ENCODE measurements around the gene RAB44.

Gene RAB44

GRCh38 chr6:36749829-36750489, 52.3 kb downstream of the RAB44 start:
- Histone ChIP-seq H3K4me3 (ENCODE audit: low read depth, low read length) (no peak overlapping the region), H3K36me3 (no peaks in the 10 kb centered on the region), H3K27ac (no peak overlapping the region), H3K27me3 (ENCODE audit: insufficient read depth, low read depth, severe bottlenecking) (no peaks in the 10 kb centered on the region), H3K9me3 (ENCODE audit: severe bottlenecking) (peaks cover 18% of the 10 kb centered on the region)
- no peak for DNase-seq
- TF ChIP-seq CTCF (IDR thresholded peaks at IDR 0.05; ENCODE audit: low read depth, low read length), result no peak

- Histone ChIP-seq H3K9me3 (ENCODE audit: severe bottlenecking) (peaks cover 18% of the 10 kb centered on the region), H3K4me3 (ENCODE audit: low read depth, low read length) (no peak overlapping the region), H3K27ac (peak overlapping the region; percentile 74), H3K36me3 (no peaks in the 10 kb centered on the region), H3K27me3 (ENCODE audit: insufficient read depth, low read depth, severe bottlenecking) (no peaks in the 10 kb centered on the region)
- no peak for TF ChIP-seq CTCF (IDR thresholded peaks at IDR 0.05; ENCODE audit: low read depth, low read length)
- no peak for DNase-seq
Measured at GRCh38 chr6:36751091-36751490, 53.5 kb downstream of the RAB44 start.

DNA sequence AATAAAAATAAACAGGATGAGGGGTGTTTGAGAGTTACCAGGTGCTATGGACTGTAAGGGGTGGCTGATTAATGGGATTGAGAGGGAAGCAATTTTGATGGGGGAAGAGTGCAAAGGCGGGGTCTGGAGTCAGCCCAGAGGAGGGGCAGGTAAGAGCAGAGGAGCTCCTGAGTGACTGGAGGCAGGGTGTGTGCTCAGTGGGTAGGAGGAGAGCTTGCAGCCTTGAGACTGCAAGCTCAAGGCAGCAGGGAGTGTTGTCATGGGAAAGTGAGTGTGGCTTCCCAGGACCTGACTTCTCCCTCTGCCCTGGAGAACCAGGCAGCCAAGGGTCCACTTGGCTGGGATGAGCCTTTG, 54.2 kb downstream of the RAB44 start:
- no peaks in the 10 kb centered on the region for H3K27me3 ChIP-seq (ENCODE audit: insufficient read depth, low read depth, severe bottlenecking)
- peak; percentile 38 for DNase-seq
- peak overlapping the region; percentile 74 for H3K27ac ChIP-seq
- peaks cover 18% of the 10 kb centered on the region for H3K9me3 ChIP-seq (ENCODE audit: severe bottlenecking)
- no peaks in the 10 kb centered on the region for H3K36me3 ChIP-seq
- no peak overlapping the region for H3K4me3 ChIP-seq (ENCODE audit: low read depth, low read length)
- no peak for TF ChIP-seq CTCF (IDR thresholded peaks at IDR 0.05; ENCODE audit: low read depth, low read length)

DNA sequence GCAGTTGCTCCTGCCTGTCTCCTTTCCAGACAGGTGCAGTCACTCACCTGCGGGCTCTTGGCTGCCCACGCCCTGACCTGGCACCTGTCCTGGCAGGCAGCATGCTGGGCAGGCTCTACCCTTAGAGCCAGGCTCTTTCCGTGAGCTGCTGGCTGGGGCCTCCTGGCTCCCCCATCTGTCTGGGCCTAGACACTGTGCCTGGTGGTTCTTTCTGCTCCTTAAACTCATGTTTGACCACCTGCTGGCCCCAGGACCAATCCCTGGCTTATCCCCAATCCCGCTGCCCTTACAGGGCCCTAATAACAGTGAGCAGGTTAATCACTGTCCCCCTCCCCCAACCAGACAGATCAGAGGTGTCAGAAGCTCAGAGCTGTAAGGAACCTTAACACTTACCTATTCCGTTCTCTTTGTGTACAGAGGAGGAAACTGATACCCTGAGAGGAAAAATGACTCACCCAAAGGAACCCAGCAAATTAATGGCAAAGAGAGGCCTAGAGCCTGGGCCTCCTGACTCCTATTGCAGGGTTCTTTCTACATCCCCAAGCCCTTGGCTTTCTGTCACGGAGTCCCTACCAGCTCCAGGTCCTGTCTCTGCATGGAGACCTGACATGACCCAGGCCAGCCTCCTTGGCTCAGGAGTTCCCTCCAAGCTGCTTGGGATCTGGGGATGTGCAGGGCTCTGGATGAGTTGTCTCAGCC, 54.7 kb downstream of the RAB44 start:
- TF ChIP-seq CTCF (IDR thresholded peaks at IDR 0.05; ENCODE audit: low read depth, low read length), result peak; percentile 47; the same call in 1 of the 2 replicates
- H3K4me3 ChIP-seq (ENCODE audit: low read depth, low read length), result peak overlapping the region; percentile 6; the same call in 1 of the 2 replicates
- H3K27ac ChIP-seq, result peak overlapping the region; percentile 74
- H3K9me3 ChIP-seq (ENCODE audit: severe bottlenecking), result peaks cover 18% of the 10 kb centered on the region
- H3K27me3 ChIP-seq (ENCODE audit: insufficient read depth, low read depth, severe bottlenecking), result no peaks in the 10 kb centered on the region
- peak; percentile 98 for DNase-seq
- no peaks in the 10 kb centered on the region for H3K36me3 ChIP-seq

DNA sequence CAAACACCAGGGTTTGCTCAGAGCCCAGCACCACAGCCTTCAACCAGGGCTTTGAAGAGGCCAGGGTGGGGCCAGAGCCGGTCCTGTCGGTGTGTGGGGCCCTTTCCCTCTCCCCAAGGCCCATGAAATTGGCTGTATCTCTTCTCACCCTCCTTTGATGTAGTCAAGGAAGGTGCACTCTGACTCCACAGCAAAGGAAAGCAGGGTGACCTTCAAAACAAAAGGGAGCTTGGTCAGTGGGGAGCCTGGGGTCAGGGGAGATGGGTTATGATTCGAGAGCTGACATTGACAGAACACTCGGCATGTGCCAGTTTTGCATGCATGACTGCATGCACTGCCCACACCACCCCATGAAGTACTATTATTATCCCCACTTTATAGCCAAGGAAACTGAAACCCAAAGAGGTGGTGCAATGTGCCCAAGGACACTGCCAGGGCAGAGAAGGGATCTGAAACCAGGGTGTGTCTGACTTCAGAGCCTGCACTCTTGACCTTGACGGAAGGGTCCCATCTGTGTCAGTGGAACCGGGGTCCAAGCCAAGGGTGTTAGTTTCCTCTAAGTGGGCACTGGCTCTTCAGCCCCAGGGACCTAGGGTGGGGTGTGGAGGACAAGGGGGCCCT, 55.4 kb downstream of the RAB44 start:
- TF ChIP-seq CTCF (IDR thresholded peaks at IDR 0.05; ENCODE audit: low read depth, low read length), result no peak
- H3K36me3 ChIP-seq, result no peaks in the 10 kb centered on the region
- no peak for DNase-seq
- H3K9me3 ChIP-seq (ENCODE audit: severe bottlenecking), result peaks cover 15% of the 10 kb centered on the region
- H3K27me3 ChIP-seq (ENCODE audit: insufficient read depth, low read depth, severe bottlenecking), result no peaks in the 10 kb centered on the region
- H3K27ac ChIP-seq, result peak overlapping the region; percentile 74
- H3K4me3 ChIP-seq (ENCODE audit: low read depth, low read length), result peak overlapping the region; percentile 6; the same call in 1 of the 2 replicates

Data from WERI-Rb-1 (cell line).